ENCODE data around the gene JUP. TPM values are rescaled to one million over a fixed set of nuclear protein-coding genes. Genes with fewer than 3 reads are reported as not detected.

Gene JUP
- total and polyA plus RNA-seq, 2 of the 13 experiments (the other 11 are each of a cell fraction or from before 2014, with no cell fraction given) = 12.1 to 20.6 TPM

GRCh38 chr17:41810659-41811548 lies 24.4 kb upstream of the JUP start (continued):
- TF ChIP-seq GRHL1 (CRISPR knock-in tag; conservative IDR thresholded peaks at IDR 0.05) (no peak), SRSF9 (IDR thresholded peaks at IDR 0.05; ENCODE audit: borderline replicate concordance, insufficient read depth, low read depth, low read length, poor library complexity, severe bottlenecking) (no peak), ATRX (CRISPR knock-in tag; IDR thresholded peaks at IDR 0.05; ENCODE audit: borderline replicate concordance) (no peak), ZNF317 (CRISPR knock-in tag; IDR thresholded peaks at IDR 0.05) (no peak), ZNF790 (CRISPR knock-in tag; IDR thresholded peaks at IDR 0.05; ENCODE audit: borderline replicate concordance) (no peak; the same call in 1 of the 2 replicates), KLF13 (CRISPR knock-in tag; IDR thresholded peaks at IDR 0.05) (0 out of 2 replicates have a peak, but pooled peaks have one; percentile 48), ZNF577 (CRISPR knock-in tag; IDR thresholded peaks at IDR 0.05; ENCODE audit: borderline replicate concordance, low read depth) (no peak), LBX2 (CRISPR knock-in tag; IDR thresholded peaks at IDR 0.05; ENCODE audit: borderline replicate concordance) (no peak), ZNF607 (CRISPR knock-in tag; IDR thresholded peaks at IDR 0.05; ENCODE audit: borderline replicate concordance) (no peak), CREBL2 (CRISPR knock-in tag; IDR thresholded peaks at IDR 0.05; ENCODE audit: borderline replicate concordance) (0 out of 2 replicates have a peak, but pooled peaks have one; percentile 30), HNRNPK (IDR thresholded peaks at IDR 0.05; ENCODE audit: low read depth, low read length, poor library complexity, severe bottlenecking) (no peak), ZNF34 (CRISPR knock-in tag; IDR thresholded peaks at IDR 0.05; ENCODE audit: borderline replicate concordance) (no peak), ZNF468 (CRISPR knock-in tag; IDR thresholded peaks at IDR 0.05) (no peak), SRSF1 (optimal IDR thresholded peaks at IDR 0.05; ENCODE audit: low read depth, low read length) (peak; percentile 61), BORCS8-MEF2B (CRISPR knock-in tag; IDR thresholded peaks at IDR 0.05) (no peak), SP5 (CRISPR knock-in tag; IDR thresholded peaks at IDR 0.05; ENCODE audit: borderline replicate concordance, low read depth) (no peak), ZNF660 (CRISPR knock-in tag; IDR thresholded peaks at IDR 0.05; ENCODE audit: borderline replicate concordance, low read depth) (no peak), ZNF580 (CRISPR knock-in tag; IDR thresholded peaks at IDR 0.05; ENCODE audit: borderline replicate concordance, low read depth) (no peak), TEAD2 (CRISPR knock-in tag; IDR thresholded peaks at IDR 0.05) (0 out of 2 replicates have a peak, but pooled peaks have one; percentile 15), ZNF605 (CRISPR knock-in tag; IDR thresholded peaks at IDR 0.05) (peak; percentile 58; the same call in 1 of the 2 replicates), ZNF292 (CRISPR knock-in tag; IDR thresholded peaks at IDR 0.05; ENCODE audit: borderline replicate concordance, low read depth) (no peak), ZNF44 (CRISPR knock-in tag; IDR thresholded peaks at IDR 0.05) (no peak), POGK (CRISPR knock-in tag; conservative IDR thresholded peaks at IDR 0.05) (no peak), RCOR2 (CRISPR knock-in tag; IDR thresholded peaks at IDR 0.05) (no peak; the same call in 1 of the 2 replicates), SOX5 (CRISPR knock-in tag; IDR thresholded peaks at IDR 0.05; ENCODE audit: borderline replicate concordance) (no peak)
